ENCODE measurements around the gene PTAFR.

GRCh38 chr1:28190337-28190979 is 14.0 kb upstream of the PTAFR start:
- TF ChIP-seq POLR2AphosphoS5 (IDR thresholded peaks at IDR 0.05; ENCODE audit: low read depth, low read length) (no peak), FOXP2 (optimal IDR thresholded peaks at IDR 0.05; ENCODE audit: borderline replicate concordance, extremely low read depth, extremely low read length, insufficient read depth) (no peak), REST (IDR thresholded peaks at IDR 0.05; ENCODE audit: insufficient read depth in 1 of 2, low read depth in 2 of 2, low read length in 2 of 2) (no peak), SIN3A (IDR thresholded peaks at IDR 0.05; ENCODE audit: borderline replicate concordance, insufficient read depth, low read length) (no peak), TAF1 (IDR thresholded peaks at IDR 0.05; ENCODE audit: borderline replicate concordance, insufficient read depth, low read length) (no peak)
